HG03520 (cell line): ENCODE data around the gene TBC1D13.
A peak's percentile ranks its signal among the peaks of the same experiment; 100 is the strongest.
"Not testable (repeated sequence)": the region's sequence is repeated elsewhere in the genome, so short reads cannot be mapped to it uniquely, and the experiment has no call there.

ENCODE experiments used
- ATAC-seq: cut with Tn5 transposase; IDR thresholded peaks from one replicate; pipeline ENCODE4 v1.9.1; 2021; ENCODE audit warnings: mild to moderate bottlenecking, moderate library complexity; ENCODE audit not compliant: unreplicated experiment

Gene TBC1D13

DNA sequence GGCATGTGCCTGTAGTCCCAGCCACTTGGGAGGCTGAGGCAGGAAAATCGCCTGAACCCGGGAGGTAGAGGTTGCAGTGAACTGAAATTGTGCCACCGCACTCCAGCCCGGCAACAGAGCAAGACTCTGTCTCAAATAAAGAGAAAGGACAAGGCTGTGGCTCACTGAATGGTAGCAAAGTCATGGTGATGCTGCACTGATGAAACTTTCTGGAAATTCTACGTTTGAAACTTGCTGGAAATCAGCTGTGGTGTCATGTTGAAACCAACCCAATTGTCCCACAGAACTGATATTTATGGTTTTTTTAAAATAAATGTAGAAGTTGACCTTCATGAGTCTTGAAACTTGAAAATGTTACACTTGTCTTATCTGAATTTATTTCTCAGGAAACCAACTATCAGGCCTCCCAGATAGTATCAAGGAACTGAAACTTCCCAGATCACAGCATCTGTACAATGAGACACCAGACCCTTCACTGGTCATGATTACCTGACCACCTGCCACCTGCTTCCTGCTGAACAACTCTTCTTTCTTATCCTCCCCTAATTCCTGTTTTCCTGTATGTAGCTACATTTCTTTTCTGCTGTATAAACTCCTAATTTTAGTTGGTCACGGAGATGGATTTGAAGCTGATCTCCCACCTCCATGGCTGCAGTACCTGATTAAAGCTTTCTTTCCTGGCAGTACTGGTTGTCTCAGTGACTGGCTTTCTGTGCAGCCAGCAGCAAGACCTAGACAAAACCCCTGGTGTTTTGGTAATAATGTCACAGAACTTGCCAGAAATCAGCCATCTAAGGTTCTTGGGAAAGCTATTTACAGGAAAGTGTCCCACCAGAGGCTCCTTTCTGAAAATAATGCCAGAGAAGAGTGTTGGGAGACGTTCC lies 5.6 kb upstream of the TBC1D13 start:
- no peak for ATAC-seq

DNA sequence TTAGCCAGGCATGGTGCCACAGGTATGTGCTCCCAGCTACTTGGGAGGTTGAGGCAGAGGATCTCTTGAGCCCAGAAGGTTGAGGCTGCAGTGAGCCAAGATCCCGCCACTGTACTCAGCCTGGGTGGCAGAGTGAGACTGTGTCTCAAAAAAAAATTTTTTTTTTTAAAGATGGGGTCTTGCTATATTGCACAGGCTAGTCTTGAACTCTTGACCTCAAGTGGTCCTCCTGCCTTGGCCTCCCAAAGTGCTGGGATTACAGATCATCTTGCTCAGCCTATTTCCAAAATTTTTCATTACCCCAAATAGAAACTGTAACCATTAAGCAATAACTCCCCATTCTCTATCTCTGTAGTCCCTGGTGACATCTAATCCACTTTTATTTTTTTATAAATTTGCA lies 4.4 kb upstream of the TBC1D13 start:
- ATAC-seq = no peak

DNA sequence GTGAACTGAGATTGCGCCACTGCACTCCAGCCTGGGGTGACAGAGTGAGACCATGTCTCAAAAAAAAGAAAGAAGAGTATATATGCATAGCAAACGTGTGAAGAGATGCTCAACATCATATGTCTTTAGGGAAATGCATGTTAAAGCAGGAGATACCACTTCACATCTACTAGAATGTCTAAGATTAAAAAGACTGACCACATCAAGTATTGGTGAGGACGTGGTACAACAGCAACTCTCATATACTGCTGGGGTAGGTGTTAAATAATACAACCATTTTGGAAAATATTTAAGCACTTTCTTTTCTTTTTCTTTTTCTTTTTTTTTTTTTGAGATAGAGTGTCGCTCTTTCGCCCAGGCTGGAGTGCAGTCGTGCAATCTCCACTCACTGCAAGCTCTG lies 1.6 kb upstream of the TBC1D13 start:
- ATAC-seq = no peak

DNA sequence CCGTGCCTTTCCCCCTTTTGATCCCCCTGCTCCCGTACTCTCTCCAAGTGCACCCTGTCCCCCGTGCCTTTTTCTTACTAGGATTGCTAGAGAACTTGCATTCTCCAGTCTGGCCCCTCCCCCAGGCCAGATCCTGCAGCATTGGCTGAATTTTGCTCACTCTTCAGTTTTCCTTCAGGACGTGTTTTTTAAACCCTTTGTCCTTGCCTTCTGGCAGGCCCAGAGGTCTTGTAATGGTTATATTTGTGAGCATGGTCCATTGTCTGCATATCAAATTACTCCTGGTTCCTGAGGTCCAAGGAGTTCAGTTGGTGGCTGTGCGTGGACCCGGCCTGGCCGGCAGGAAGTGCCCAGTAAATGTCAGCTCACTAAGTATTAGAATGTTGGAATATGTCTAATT lies 606 bp downstream of the TBC1D13 start:
- no peak for ATAC-seq

DNA sequence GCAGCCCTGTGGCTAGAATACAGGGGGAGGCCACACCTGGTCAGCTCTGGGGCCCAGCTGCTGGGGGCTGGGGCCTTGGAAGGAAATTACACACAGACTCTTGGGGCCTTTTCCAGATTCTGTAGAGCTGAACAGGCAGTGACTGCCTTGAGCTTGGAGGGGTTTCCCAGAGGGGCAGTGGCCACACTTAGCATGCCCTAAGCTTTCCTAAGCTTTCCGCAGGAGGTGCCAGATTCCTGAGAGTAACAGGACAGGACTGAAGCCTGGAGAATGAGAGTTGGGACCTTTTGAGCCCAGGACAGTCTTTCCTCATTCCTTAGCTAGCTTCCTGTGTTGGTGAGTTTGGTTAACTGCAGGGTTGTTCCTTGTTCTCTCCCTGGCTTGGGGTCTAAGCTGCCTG lies 1.4 kb downstream of the TBC1D13 start:
- ATAC-seq = no peak

DNA sequence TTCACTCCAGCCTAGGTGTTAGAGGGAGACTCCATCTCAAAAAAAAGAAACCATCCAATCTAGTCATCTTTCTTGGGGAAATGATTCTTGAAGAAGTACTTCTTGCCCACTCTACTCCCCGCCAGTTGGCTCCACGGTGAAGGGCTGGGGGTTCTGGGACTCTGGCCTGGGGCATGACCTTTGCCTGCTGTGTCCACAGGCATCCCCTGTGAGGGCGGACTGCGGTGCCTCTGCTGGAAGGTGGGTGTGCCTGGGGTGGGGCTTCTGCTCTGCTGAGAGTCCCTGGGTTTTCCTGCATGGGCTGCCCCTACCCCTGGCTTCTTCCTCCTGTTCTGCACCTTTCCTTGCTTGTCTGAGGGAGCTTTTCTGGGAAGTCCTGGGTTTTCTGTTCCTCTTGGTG lies 3.5 kb downstream of the TBC1D13 start:
- ATAC-seq = no peak

DNA sequence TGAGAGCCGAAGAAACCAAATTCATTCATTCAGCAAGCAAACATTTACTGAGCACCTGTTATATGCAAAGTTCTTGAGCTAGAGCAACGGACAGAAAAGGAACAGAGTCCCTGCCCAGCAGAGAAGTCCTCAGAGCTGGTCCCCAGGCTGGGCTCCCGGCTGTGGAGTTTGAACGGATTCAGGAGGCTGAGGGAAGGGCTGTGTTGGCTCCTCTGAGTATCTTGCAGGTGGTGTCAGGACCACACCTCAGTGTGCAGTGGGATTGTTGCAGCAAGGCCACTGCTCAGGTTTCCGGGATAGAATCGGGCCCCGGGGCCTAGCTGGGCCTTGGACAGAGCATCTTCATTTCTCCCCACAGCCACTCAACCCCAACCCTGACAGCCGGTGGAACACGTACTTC lies 5.1 kb downstream of the TBC1D13 start:
- no peak for ATAC-seq

DNA sequence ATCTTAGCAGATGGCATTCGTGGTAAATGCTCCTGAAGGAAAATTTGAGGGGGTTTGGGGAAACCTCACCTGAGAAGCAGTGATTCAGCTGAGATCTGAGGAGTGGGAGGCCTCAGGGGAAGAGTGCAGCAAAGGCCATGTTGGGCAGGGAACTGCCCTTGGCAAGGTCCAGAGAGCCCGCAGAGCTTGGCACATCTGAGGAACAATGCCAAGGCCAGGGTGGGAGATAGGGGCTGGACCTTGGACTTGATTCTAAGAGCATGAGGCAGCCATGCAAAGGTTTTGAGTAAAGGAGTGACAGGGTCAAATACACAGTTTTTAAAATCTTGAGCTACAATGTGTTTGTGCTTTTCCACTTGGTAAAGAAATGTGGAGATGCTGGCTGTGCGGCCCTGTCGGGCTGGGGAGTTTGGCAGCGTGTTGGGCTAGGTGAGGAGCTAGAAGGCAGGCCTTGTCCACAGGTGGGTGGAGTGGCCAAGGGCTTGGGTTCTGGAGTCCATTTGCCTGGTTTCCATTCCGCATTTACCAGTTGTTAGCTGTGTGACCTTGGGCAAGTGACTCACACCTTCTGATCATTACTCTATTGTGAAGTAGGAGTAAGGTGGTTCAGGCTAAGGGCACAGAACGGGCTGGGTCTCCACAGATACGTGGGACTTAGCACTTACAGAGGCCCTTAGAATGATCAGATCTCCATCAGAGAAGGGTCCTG lies 6.1 kb downstream of the TBC1D13 start:
- ATAC-seq = no peak

DNA sequence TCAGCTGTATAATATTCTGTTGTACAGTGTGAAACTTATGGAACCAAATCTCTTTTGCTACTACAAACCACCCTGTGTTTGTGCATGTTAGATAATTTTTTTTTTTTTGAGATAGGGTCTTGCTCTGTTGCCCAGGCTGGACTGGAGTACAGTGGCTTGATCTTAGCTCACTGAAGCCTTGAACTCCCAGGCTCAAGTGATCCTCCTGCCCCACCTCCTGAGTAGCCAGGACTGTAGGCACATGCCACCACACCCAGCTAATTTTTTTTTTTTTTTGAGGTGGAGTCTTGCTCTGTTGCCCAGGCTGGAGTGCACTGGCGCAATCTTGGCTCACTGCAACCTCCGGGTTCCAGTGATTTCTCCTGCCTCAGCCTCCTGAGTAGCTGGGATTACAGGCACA lies 7.9 kb downstream of the TBC1D13 start:
- not testable (repeated sequence) for ATAC-seq

DNA sequence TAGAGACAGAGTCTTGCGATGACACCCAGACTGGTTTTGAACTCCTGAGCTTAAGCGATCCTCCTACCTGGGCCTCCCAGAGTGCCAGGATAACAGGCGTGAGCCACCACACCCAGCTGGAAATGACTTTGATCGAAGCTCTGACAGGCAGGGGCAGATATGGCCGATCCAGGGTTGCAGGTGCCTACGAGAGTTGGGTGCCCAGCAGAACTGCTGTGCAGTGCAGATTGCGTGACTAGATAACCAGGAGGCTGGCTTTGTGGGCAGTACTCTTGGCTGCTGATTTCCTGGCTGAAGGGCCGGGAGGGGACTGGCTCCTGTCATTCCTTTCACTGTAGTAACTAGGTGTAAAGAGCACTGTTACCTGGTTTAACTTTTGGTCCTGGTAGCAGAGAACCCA lies 11.8 kb downstream of the TBC1D13 start:
- ATAC-seq = no peak

DNA sequence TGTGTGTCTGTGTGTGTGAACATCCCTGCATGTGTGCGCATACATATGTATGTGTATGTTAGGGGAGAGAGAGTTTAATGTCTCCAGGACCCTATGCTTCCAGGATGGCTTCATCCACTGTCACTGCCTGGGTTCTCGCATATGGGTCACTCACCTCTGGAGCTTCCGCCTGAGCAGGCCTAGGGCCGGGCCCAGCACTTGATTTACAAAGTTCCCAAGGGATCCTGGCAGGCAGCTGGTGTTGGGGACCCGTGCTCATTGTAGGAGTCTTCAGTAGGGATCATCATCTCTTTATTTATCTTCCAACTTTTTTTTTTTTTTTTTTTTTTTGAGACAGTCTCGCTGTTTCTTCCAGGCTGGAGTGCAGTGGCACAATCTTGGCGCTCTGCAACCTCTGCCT lies 13.0 kb downstream of the TBC1D13 start:
- no peak for ATAC-seq

DNA sequence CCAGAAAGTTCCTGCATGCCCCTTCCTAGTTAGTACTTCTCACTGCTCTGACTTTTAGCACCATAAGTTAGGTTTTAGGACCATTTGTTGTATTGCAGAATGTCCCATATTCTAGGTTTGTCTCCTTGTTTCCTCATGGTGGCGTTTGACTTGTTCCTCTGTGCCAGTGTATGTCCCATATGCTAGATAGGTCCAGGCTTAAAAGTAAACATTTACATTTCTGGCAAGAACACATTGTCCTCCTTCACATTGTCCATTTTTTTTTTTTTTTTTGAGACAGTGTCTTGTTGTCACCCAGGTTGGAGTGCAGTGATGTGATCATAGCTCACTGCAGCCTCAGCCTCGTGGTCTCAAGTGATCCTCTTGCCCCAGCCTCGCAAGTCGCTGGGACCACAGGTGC lies 15.4 kb downstream of the TBC1D13 start:
- ATAC-seq = no peak

DNA sequence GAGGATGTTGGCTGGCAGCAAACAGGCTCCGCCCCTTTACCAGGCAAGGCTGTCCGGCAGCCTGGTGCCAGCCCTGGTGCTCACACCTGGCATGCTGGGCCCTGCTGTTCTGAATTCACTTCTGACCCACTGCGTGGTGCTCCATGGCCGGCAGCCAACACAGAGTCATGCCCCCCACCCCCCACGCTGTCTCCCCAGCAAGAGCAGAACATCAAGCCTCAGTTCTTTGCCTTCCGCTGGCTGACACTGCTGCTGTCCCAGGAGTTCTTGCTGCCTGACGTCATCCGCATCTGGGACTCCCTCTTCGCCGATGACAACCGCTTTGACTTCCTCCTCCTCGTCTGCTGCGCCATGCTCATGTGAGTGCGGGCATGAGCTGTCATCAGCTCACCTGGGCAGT lies 18.6 kb downstream of the TBC1D13 start:
- ATAC-seq = no peak

DNA sequence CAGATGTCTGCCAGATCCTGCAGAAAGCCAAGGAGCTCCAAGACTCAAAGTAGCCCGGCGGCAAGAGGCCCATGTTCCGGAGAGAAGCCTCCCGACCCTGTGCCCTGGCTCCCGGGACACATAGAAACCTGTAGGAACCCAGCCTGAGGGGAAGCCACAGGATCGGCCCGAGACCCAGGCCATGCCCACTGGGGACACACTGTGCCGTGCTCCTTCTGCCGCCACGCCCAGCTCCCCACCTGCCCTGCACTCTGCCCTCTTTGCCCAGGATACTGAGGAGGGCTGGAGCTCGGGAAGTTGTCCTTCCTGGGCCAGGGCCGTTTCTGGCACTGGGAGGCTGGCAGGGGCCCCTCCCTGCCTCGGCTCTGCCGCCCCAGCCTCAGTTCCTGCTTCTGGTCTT lies 20.8 kb downstream of the TBC1D13 start:
- ATAC-seq = no peak

DNA sequence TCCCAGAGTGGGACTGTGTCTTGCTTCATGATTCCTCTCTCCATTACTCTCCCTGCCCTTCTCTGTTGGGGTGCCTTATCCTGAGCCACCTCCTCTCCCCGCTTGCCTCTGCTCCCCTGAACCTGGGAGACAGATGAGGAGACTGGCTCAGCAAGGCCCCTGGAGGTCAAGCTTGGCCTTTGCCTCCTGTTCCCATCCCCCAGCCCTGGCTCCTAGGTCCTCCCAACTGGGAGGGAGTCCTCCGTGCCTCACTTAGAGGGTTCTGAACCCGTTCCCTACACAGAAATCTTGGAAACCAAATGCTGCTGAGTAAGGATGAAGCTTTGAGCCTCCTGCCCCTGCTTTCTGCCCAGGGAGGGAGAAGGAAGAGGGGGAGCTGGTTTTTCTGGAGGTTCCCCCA lies 21.5 kb downstream of the TBC1D13 start:
- no peak for ATAC-seq

DNA sequence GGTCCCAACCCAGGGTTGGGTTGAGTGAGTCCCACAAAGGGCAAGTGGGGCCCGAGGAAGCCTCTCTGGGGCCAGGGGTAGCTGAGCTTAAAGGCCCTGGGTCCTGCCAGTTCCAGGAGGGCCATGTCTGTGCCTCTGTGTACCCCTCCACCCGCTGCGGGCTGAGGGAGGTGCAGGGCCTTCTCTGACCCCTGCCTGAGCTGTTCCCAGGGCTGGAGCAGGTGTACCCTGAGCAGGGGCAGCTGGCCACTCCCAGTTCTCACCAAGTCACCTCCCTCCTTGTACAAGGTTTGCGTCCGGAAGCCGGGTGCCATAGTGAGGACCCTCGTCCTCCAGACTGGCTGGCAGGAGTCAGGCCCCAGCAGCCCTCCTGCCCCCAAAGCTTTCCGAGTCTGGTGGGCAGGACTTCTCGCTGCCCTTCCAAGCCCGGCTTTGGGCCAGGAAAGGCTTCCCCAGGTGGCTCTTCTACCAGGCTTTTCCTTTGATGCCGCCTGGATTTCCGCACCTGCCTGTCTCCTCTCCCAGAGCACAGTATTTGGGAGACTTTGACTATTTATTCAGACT lies 22.1 kb downstream of the TBC1D13 start:
- ATAC-seq = no peak

DNA sequence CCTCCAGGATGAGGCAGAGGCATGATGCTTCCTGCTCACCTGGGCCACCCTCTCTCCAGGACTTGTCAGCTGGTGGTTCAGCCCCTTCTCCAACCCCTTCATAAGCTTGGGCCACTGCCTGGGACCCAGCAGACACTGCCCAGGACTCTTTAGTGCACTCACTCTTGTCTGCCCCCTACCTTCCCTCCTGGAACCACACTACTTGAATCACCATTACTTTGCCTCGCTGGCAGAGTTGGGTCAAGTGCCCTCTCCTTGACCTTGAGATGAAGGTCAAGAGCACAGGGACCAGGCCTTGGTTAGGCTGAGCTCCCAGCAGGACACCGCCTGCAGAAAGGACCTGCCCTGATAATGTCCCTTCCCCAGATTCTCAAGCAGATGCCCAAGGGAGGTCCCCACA lies 22.8 kb downstream of the TBC1D13 start:
- no peak for ATAC-seq

DNA sequence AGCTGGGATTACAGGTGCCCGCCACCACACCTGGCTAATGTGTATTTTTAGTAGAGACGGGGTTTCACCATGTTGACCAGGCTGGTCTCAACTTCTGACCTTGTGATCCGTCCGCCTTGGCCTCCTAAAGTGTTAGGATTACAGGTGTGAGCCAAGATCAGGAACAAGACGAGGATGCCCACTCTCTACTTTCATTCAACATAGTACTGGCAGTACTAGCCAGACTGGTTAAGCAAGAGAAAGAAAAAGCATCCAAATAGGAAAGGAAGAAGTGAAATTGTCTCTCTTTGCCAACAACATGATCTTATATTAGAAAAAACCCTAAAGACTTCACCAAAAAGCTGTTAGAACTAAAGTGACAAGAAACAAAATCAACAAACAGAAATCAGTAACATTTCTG lies 23.8 kb downstream of the TBC1D13 start:
- no peak for ATAC-seq

DNA sequence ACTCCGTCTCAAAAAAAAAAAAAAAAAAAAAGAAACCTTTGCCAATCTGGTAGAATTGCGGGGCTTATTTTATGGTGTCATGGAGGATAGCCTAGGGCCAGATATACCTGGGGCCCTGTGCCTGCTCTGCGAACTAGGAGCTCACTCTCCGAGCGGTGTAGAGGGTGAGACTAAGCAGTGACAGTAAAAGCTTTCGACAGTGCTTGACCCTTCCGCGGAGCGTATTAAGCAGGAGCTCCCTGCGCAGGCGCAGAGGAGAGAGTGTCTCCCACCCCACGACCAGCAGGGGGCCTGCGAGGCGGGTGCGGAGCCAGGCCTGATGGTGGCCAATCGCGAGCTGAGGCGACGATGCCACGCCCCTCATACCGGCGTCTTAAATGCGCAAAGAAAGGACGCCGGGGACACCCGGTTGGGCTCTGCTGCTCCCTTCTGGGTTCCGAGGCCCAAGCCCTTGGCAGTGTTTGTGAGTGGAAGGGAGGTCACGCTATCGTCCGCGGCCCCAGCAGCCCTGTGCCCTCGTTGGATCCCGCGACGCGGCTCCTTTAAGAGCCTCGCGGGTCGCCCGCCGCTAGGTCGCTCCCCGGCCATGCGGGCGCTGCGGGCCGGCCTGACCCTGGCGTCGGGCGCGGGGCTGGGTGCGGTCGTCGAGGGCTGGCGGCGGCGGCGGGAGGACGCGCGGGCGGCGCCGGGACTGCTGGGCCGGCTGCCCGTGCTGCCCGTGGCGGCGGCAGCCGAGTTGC lies 31.2 kb downstream of the TBC1D13 start, which contains the start of gene ENDOG:
ENDOG (plus strand) TSS at position 402 of the 740 bp plus-strand sequence; CDS start at position 587, 185 bp downstream.
- ATAC-seq = peak; percentile 89

DNA sequence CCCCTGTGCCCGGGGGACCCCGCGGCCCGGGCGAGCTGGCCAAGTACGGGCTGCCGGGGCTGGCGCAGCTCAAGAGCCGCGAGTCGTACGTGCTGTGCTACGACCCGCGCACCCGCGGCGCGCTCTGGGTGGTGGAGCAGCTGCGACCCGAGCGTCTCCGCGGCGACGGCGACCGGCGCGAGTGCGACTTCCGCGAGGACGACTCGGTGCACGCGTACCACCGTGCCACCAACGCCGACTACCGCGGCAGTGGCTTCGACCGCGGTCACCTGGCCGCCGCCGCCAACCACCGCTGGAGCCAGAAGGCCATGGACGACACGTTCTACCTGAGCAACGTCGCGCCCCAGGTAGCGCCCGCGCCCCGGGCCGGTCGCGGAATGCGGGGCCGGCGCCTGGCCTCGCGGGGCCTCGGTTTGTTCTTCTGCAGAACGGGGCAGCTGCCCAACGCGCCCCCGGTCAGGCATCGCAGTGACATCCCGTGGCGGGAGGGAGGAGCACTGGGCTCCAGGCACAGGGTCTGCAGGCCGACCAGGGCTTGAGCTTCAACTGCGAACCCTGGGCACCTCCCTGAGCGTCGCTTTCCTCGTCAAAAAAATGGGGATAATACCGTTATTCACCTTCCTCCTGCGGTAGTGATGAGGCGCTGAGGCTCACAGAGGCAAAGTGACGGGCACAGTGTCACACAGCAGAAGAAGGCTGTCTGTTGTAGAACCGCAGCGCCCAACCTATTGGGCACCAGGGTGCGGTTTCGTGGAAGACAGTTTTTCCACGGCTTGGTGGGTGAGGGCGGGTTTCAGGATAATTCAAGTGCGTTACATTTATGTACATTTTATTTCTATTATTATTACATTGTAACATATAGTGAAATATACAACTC lies 32.0 kb downstream of the TBC1D13 start:
- ATAC-seq = peak; percentile 19
